Ovary (tissue), 3 donors: ENCODE results near the gene EIF3F.

ENCODE experiments used
- EP300 ChIP-seq: sonication (generic); formaldehyde crosslinking; IDR thresholded peaks from one replicate; pipeline ENCODE4 v1.6.1; 2017; ENCODE audit warnings: antibody characterized with exemption
- POLR2A ChIP-seq: fragments of 450-650 bp; IDR thresholded peaks from one replicate; pipeline ENCODE4 v1.6.1; 2017; ENCODE audit warnings: antibody characterized with exemption, mild to moderate bottlenecking, moderate library complexity
- TF ChIP-seq, protein P1 (sequence below), 3 donors: fragments of 450-650 bp in 2 of 3; fragments of 200-600 bp in 1 of 3; IDR thresholded peaks; one replicate each; pipeline versions ENCODE4 v1.5.1 to v1.8.0; 2016 to 2022; ENCODE audit warnings: antibody characterized with exemption in 3 of 3, mild to moderate bottlenecking in 1 of 3
- donor health status: DM: no; HTN: no; CAD: no.

DNA sequence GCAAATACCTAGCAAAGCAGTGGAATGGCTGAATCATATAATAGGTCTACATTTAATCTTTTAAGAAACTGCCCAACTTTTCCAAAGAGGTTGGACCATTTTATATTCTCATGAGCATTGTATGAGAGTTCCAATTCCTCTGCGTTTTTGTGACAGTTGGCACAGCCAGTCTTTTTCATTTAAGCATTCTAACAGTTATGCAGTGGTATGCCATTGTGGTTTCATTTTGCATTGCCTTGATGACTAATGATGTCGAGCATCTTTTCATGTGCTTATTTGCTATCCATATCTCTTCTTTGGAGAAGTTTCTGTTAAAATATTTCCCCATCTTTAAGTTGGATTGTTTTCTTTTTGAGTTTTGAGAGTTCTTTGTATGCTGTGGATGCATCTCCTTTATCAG lies 38.7 kb downstream of the EIF3F start:
- TF ChIP-seq, protein P1, sequence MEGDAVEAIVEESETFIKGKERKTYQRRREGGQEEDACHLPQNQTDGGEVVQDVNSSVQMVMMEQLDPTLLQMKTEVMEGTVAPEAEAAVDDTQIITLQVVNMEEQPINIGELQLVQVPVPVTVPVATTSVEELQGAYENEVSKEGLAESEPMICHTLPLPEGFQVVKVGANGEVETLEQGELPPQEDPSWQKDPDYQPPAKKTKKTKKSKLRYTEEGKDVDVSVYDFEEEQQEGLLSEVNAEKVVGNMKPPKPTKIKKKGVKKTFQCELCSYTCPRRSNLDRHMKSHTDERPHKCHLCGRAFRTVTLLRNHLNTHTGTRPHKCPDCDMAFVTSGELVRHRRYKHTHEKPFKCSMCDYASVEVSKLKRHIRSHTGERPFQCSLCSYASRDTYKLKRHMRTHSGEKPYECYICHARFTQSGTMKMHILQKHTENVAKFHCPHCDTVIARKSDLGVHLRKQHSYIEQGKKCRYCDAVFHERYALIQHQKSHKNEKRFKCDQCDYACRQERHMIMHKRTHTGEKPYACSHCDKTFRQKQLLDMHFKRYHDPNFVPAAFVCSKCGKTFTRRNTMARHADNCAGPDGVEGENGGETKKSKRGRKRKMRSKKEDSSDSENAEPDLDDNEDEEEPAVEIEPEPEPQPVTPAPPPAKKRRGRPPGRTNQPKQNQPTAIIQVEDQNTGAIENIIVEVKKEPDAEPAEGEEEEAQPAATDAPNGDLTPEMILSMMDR (IDR thresholded peaks at IDR 0.05): no peak
- no peak for TF ChIP-seq POLR2A
- no peak for TF ChIP-seq EP300
